B cell (primary cell): ENCODE data around the gene SPINK1. TPM values are rescaled to one million over a fixed set of nuclear protein-coding genes. Genes with fewer than 3 reads are reported as not detected.

ENCODE experiments used
- ATAC-seq: fragments of 200-7000 bp; cut with Tn5 transposase; one replicate; pipeline ENCODE4 v1.10.0; 2021; ENCODE audit warnings: low read depth, mild to moderate bottlenecking, moderate number of reproducible peaks, moderate library complexity
- CTCF ChIA-PET: fragments of 350-600 bp; sonication (Branson Sonifier 250); formaldehyde crosslinking; loops from one replicate; lab custom pipeline; 2021; ENCODE audit warnings: antibody characterized with exemption, inconsistent platforms; lab: Charles Lee
- POLR2A ChIA-PET: fragments of 350-600 bp; sonication (Branson Sonifier 250); formaldehyde crosslinking; loops from one replicate; lab custom pipeline; 2021; ENCODE audit warnings: antibody characterized with exemption; lab: Charles Lee
- DNase-seq: peaks from one replicate; pipeline ENCODE4 v3.0.0; 2013
- H2AFZ ChIP-seq: 2 replicates; pipeline ENCODE4 v1.6.1; 2012; ENCODE audit warnings: mild to moderate bottlenecking, low read depth, low read length; ENCODE audit not compliant: insufficient read depth, poor library complexity, severe bottlenecking
- H3K27ac ChIP-seq, 2 donors: 1 replicate in 1 of 2; 2 replicates in 1 of 2; pipeline ENCODE4 v1.5.1; 2012 to 2013; ENCODE audit warnings: low read length in 2 of 2, mild to moderate bottlenecking in 2 of 2, moderate library complexity in 1 of 2
- H3K27me3 ChIP-seq, 4 experiments: fragments of 200-600 bp in 1 of 4; sonication (generic) in 1 of 4; replicated peaks in 1 of 4; 1 replicate in 2 of 4; 2 replicates in 2 of 4; pipeline versions ENCODE4 v1.6.1 to v1.7.0; 2013 to 2016; ENCODE audit warnings: low read length in 3 of 4, mild to moderate bottlenecking in 2 of 4, mixed read lengths in 1 of 4, moderate library complexity in 1 of 4; ENCODE audit not compliant: insufficient read depth in 4 of 4, control insufficient read depth in 3 of 4; ENCODE audit errors: control extremely low read depth in 1 of 4
- H3K36me3 ChIP-seq, 2 experiments: replicated peaks in 1 of 2; 1 replicate in 1 of 2; 2 replicates in 1 of 2; pipeline versions ENCODE4 v1.6.1 to v1.7.1; 2013; ENCODE audit warnings: low read length in 1 of 2; ENCODE audit not compliant: insufficient read depth in 2 of 2, control insufficient read depth in 1 of 2; ENCODE audit errors: control extremely low read depth in 1 of 2, extremely low read depth in 1 of 2
- H3K4me1 ChIP-seq, 2 donors: fragments of 200-600 bp in 1 of 2; sonication (generic) in 1 of 2; 1 replicate in 1 of 2; 2 replicates in 1 of 2; pipeline versions ENCODE4 v1.5.1 to v1.6.1; 2013 to 2017; ENCODE audit warnings: low read length in 2 of 2; ENCODE audit not compliant: control insufficient read depth in 2 of 2, insufficient read depth in 2 of 2
- H3K4me2 ChIP-seq: replicated peaks from 2 replicates; pipeline ENCODE3; 2012; ENCODE audit warnings: mild to moderate bottlenecking, low read depth, low read length; ENCODE audit not compliant: poor library complexity, severe bottlenecking
- H3K4me3 ChIP-seq, 5 experiments: fragments of 200-600 bp in 1 of 5; sonication (generic) in 1 of 5; 1 replicate in 3 of 5; 2 replicates in 2 of 5; pipeline versions ENCODE4 v1.5.1 to v1.7.0; 2011 to 2016; ENCODE audit warnings: low read length in 4 of 5, mild to moderate bottlenecking in 4 of 5, low read depth in 2 of 5, control low read depth in 1 of 5, moderate library complexity in 1 of 5; ENCODE audit not compliant: insufficient read depth in 1 of 5; ENCODE audit errors: control extremely low read depth in 1 of 5, extremely low read depth in 1 of 5
- H3K79me2 ChIP-seq: fragments of 200-600 bp; sonication (generic); one replicate; pipeline ENCODE4 v1.6.0; 2016; ENCODE audit warnings: low read length; ENCODE audit not compliant: control insufficient read depth, insufficient read depth
- H3K9ac ChIP-seq: fragments of 200-600 bp; sonication (generic); 2 replicates; pipeline ENCODE4 v1.6.1; 2017; ENCODE audit warnings: mild to moderate bottlenecking, low read length, moderate library complexity
- H3K9me3 ChIP-seq, 3 donors: one replicate each; pipeline versions ENCODE4 v1.6.1 to v1.7.1; 2013; ENCODE audit warnings: low read length in 2 of 3; ENCODE audit not compliant: control insufficient read depth in 2 of 3, insufficient read depth in 1 of 3; ENCODE audit errors: control extremely low read depth in 1 of 3
- H4K20me1 ChIP-seq: 2 replicates; pipeline ENCODE4 v1.6.0; 2012; ENCODE audit warnings: mild to moderate bottlenecking, low read length; ENCODE audit not compliant: insufficient read depth, control insufficient read depth, poor library complexity, severe bottlenecking
- H3K27ac Mint-ChIP-seq: one replicate; pipeline ENCODE4 v1.8.0; 2021; ENCODE audit warnings: mixed read lengths
- H3K27me3 Mint-ChIP-seq: one replicate; pipeline ENCODE4 v1.8.0; 2021; ENCODE audit warnings: mixed read lengths
- H3K4me1 Mint-ChIP-seq: one replicate; pipeline ENCODE4 v1.8.0; 2021; ENCODE audit warnings: mixed read lengths
- H3K4me3 Mint-ChIP-seq: one replicate; pipeline ENCODE4 v1.8.0; 2021; ENCODE audit warnings: mixed read lengths
- H3K9me3 Mint-ChIP-seq: one replicate; pipeline ENCODE4 v1.8.0; 2022; ENCODE audit warnings: mixed read lengths; ENCODE audit not compliant: insufficient read depth
- CTCF ChIP-seq: fragments of 200-600 bp; IDR thresholded peaks from one replicate; pipeline ENCODE4 v1.8.0; 2022; ENCODE audit warnings: antibody characterized with exemption, mild to moderate bottlenecking
- EZH2 ChIP-seq: IDR thresholded peaks from 2 replicates; pipeline ENCODE4 v1.6.1; 2012; ENCODE audit warnings: borderline replicate concordance, low read depth, mild to moderate bottlenecking, moderate library complexity, low read length; ENCODE audit not compliant: insufficient read depth, poor library complexity, severe bottlenecking
- WGBS: methylation state at CpG from one replicate; pipeline ENCODE4 v1.1.5; 2013; ENCODE audit warnings: missing lambda C conversion rate; ENCODE audit not compliant: insufficient coverage; 5-methylcytosine and 5-hydroxymethylcytosine counted together
- intact Hi-C: fragments of 100-400 bp; cut with micrococcal nuclease; formaldehyde crosslinking; loops from one replicate; pipeline ENCODE4 v1.10.0; 2022
- polyA plus RNA-seq: library from polyadenylated mRNA; depleted of rRNA; stranded (reverse); fragments of >200 nt; gene quantifications from 2 replicates; pipeline ENCODE4 v1.2.3, GENCODE V29; 2012
- total RNA-seq, 2 donors: library from RNA; stranded (reverse); fragments of 120-200 nt in 1 of 2; gene quantifications; 1 replicate in 1 of 2; 2 replicates in 1 of 2; pipeline versions ENCODE4 v1.2.3 to v1.2.4, GENCODE V29; 2013 to 2022

The SPINK1 gene
- total and polyA plus RNA-seq, 2 donors (not counting 1 experiment from before 2014, with no cell fraction given) = not detected

- Mint-ChIP-seq H3K27me3 (no peaks in the 10 kb centered on the region), H3K27ac (no peak overlapping the region), H3K4me3 (no peak overlapping the region), H3K9me3 (no peaks in the 10 kb centered on the region), H3K4me1 (peaks cover 7% of the 10 kb centered on the region)
- Histone ChIP-seq H3K4me1 (peaks cover 2% of the 10 kb centered on the region in 2 donors), H2AFZ (no peak overlapping the region), H3K27me3 (no peaks in the 10 kb centered on the region), H3K36me3 (no peaks in the 10 kb centered on the region), H4K20me1 (no peaks in the 10 kb centered on the region), H3K4me2 (no peak overlapping the region), H3K4me3 (no peak overlapping the region), H3K9me3 (peaks cover 0 to 4% (median 0%) of the 10 kb centered on the region in 3 donors), H3K79me2 (no peaks in the 10 kb centered on the region), H3K27ac (no peak overlapping the region), H3K9ac (no peak overlapping the region)
- ATAC-seq (no peak), DNase-seq (no peak)
- POLR2A ChIA-PET = no interaction called here
- intact Hi-C loops = no loop called here
- CTCF ChIA-PET = no interaction called here
- no peak for TF ChIP-seq EZH2
- TF ChIP-seq CTCF = no peak
- 100% methylated on average over 2 of the region's 4 CpGs for WGBS
Measured at GRCh38 chr5:147776989-147777388, 54.5 kb downstream of the SPINK1 start.

Other genes starting within 250 kb of the SPINK1 start
- gene JAKMIP2, start 48.9 kb downstream of the SPINK1 start, total RNA-seq = 2.4 and 4.1 TPM in 2 replicates
- 0.24 and 1.0 TPM in 2 replicates for gene JAKMIP2, start 48.9 kb downstream of the SPINK1 start, polyA plus RNA-seq
- gene SCGB3A2, start 47.0 kb upstream of the SPINK1 start, total RNA-seq = not detected in 2 replicates
- not detected in 2 replicates for gene SCGB3A2, start 47.0 kb upstream of the SPINK1 start, polyA plus RNA-seq
- gene C5orf46, start 74.9 kb upstream of the SPINK1 start, total RNA-seq = not detected in 2 replicates
- not detected in 2 replicates for gene C5orf46, start 74.9 kb upstream of the SPINK1 start, polyA plus RNA-seq
- not detected in 2 replicates for gene SPINK5, start 232.3 kb upstream of the SPINK1 start, total RNA-seq
- not detected in 2 replicates for gene SPINK5, start 232.3 kb upstream of the SPINK1 start, polyA plus RNA-seq